ENCODE results near the gene ODAD3.
"Not testable (repeated sequence)": the region's sequence is repeated elsewhere in the genome, so short reads cannot be mapped to it uniquely, and the experiment has no call there.

Gene ODAD3

GRCh38 chr19:11479090-11479897 lies 44.4 kb upstream of the ODAD3 start:
- H3K4me2 ChIP-seq (ENCODE audit: low read depth, low read length, poor library complexity, severe bottlenecking): no peak overlapping the region
- H3K4me3 ChIP-seq (ENCODE audit: insufficient read depth, low read length, poor library complexity, severe bottlenecking): no peak overlapping the region
- H3K9ac ChIP-seq (ENCODE audit: low read length): no peak overlapping the region
- no peaks in the 10 kb centered on the region for H3K36me3 ChIP-seq (ENCODE audit: low read length)
- H3K9me3 ChIP-seq (ENCODE audit: insufficient read depth, low read length): no peaks in the 10 kb centered on the region
- no peaks in the 10 kb centered on the region for H3K9me2 ChIP-seq (replicated peaks; ENCODE audit: insufficient read depth, low read length)
- H3K79me2 ChIP-seq (ENCODE audit: insufficient read depth, low read length): no peaks in the 10 kb centered on the region
- no peak overlapping the region for H2AFZ ChIP-seq (ENCODE audit: low read depth, low read length, severe bottlenecking)
- no peaks in the 10 kb centered on the region for H3K27me3 ChIP-seq (ENCODE audit: low read length)
- H4K20me1 ChIP-seq (ENCODE audit: low read depth, low read length): no peaks in the 10 kb centered on the region
- no peaks in the 10 kb centered on the region for H3F3A ChIP-seq (ENCODE audit: insufficient read depth)
- no peak for TF ChIP-seq CTCF (IDR thresholded peaks at IDR 0.05; ENCODE audit: insufficient read depth, low read length, poor library complexity, severe bottlenecking)
- no peak for TF ChIP-seq EZH2phosphoT487 (conservative IDR thresholded peaks at IDR 0.05; ENCODE audit: low read length)
- H3K27ac ChIP-seq (ENCODE audit: low read depth, low read length): no peak overlapping the region

GRCh38 chr19:11478167-11479089 lies 43.5 kb upstream of the ODAD3 start:
- Histone ChIP-seq H3F3A (ENCODE audit: insufficient read depth) (no peaks in the 10 kb centered on the region), H3K27ac (ENCODE audit: low read depth, low read length) (no peak overlapping the region), H2AFZ (ENCODE audit: low read depth, low read length, severe bottlenecking) (no peak overlapping the region), H3K9ac (ENCODE audit: low read length) (no peak overlapping the region), H3K79me2 (ENCODE audit: insufficient read depth, low read length) (no peaks in the 10 kb centered on the region), H3K9me2 (replicated peaks; ENCODE audit: insufficient read depth, low read length) (no peaks in the 10 kb centered on the region), H4K20me1 (ENCODE audit: low read depth, low read length) (no peaks in the 10 kb centered on the region), H3K36me3 (ENCODE audit: low read length) (no peaks in the 10 kb centered on the region), H3K27me3 (ENCODE audit: low read length) (no peaks in the 10 kb centered on the region), H3K4me3 (ENCODE audit: insufficient read depth, low read length, poor library complexity, severe bottlenecking) (no peak overlapping the region), H3K4me2 (ENCODE audit: low read depth, low read length, poor library complexity, severe bottlenecking) (no peak overlapping the region), H3K9me3 (ENCODE audit: insufficient read depth, low read length) (no peaks in the 10 kb centered on the region)
- TF ChIP-seq EZH2phosphoT487 (conservative IDR thresholded peaks at IDR 0.05; ENCODE audit: low read length) (no peak), CTCF (IDR thresholded peaks at IDR 0.05; ENCODE audit: insufficient read depth, low read length, poor library complexity, severe bottlenecking) (no peak)

GRCh38 chr19:11475861-11476260 lies 40.9 kb upstream of the ODAD3 start:
- Histone ChIP-seq H3K79me2 (ENCODE audit: insufficient read depth, low read length) (no peaks in the 10 kb centered on the region), H2AFZ (ENCODE audit: low read depth, low read length, severe bottlenecking) (no peak overlapping the region), H3K27me3 (ENCODE audit: low read length) (no peaks in the 10 kb centered on the region), H3K4me3 (ENCODE audit: insufficient read depth, low read length, poor library complexity, severe bottlenecking) (no peak overlapping the region), H3K9me3 (ENCODE audit: insufficient read depth, low read length) (no peaks in the 10 kb centered on the region), H3K9ac (ENCODE audit: low read length) (no peak overlapping the region), H3K36me3 (ENCODE audit: low read length) (no peaks in the 10 kb centered on the region), H3K27ac (ENCODE audit: low read depth, low read length) (no peak overlapping the region), H4K20me1 (ENCODE audit: low read depth, low read length) (no peaks in the 10 kb centered on the region), H3K9me2 (replicated peaks; ENCODE audit: insufficient read depth, low read length) (no peaks in the 10 kb centered on the region), H3F3A (ENCODE audit: insufficient read depth) (no peaks in the 10 kb centered on the region), H3K4me2 (ENCODE audit: low read depth, low read length, poor library complexity, severe bottlenecking) (no peak overlapping the region)
- no peak for TF ChIP-seq EZH2phosphoT487 (conservative IDR thresholded peaks at IDR 0.05; ENCODE audit: low read length)
- no peak for TF ChIP-seq CTCF (IDR thresholded peaks at IDR 0.05; ENCODE audit: insufficient read depth, low read length, poor library complexity, severe bottlenecking)

GRCh38 chr19:11475343-11475742 lies 40.4 kb upstream of the ODAD3 start:
- H3K27me3 ChIP-seq (ENCODE audit: low read length); H3K4me2 ChIP-seq (ENCODE audit: low read depth, low read length, poor library complexity, severe bottlenecking); H3K4me3 ChIP-seq (ENCODE audit: insufficient read depth, low read length, poor library complexity, severe bottlenecking); H3K9ac ChIP-seq (ENCODE audit: low read length); H3K36me3 ChIP-seq (ENCODE audit: low read length); H4K20me1 ChIP-seq (ENCODE audit: low read depth, low read length); H3K9me3 ChIP-seq (ENCODE audit: insufficient read depth, low read length); H3K27ac ChIP-seq (ENCODE audit: low read depth, low read length); H3K79me2 ChIP-seq (ENCODE audit: insufficient read depth, low read length); H3K9me2 ChIP-seq (replicated peaks; ENCODE audit: insufficient read depth, low read length); H3F3A ChIP-seq (ENCODE audit: insufficient read depth); H2AFZ ChIP-seq (ENCODE audit: low read depth, low read length, severe bottlenecking): not testable (repeated sequence)
